K562 (cell line): ENCODE measurements around the gene RND1. TPM values are rescaled to one million over a fixed set of nuclear protein-coding genes. Genes with fewer than 3 reads are reported as not detected.

Source experiments
- BRCA1 ChIP-seq, 2 experiments: fragments of 450-650 bp in 1 of 2; sonication (generic) in 1 of 2; formaldehyde crosslinking in 1 of 2; IDR thresholded peaks; 2 replicates each; pipeline versions ENCODE4 v1.5.0 to v1.6.1; 2017 to 2020; ENCODE audit warnings: mild to moderate bottlenecking in 1 of 2, missing genetic modification reagents in 1 of 2
- CBX1 ChIP-seq: sonication (generic); IDR thresholded peaks from 2 replicates; pipeline ENCODE4 v1.6.1; 2016; ENCODE audit warnings: antibody characterized with exemption, low read depth, mild to moderate bottlenecking
- FOXK2 ChIP-seq, 2 experiments: fragments of 450-650 bp; IDR thresholded peaks in 1 of 2; conservative IDR thresholded peaks in 1 of 2; 2 replicates each; pipeline ENCODE4 v1.6.1; 2016; ENCODE audit warnings: low read depth in 2 of 2, mild to moderate bottlenecking in 1 of 2
- GATAD2B ChIP-seq: fragments of 450-650 bp; IDR thresholded peaks from 2 replicates; pipeline ENCODE4 v1.6.1; 2017; ENCODE audit warnings: mild to moderate bottlenecking, borderline replicate concordance
- HDAC1 ChIP-seq, 2 experiments: fragments of 450-650 bp; IDR thresholded peaks; 2 replicates each; pipeline ENCODE4 v1.6.1; 2016 to 2017; ENCODE audit warnings: inconsistent platforms in 1 of 2, mild to moderate bottlenecking in 1 of 2, moderate library complexity in 1 of 2
- L3MBTL2 ChIP-seq: fragments of 450-650 bp; IDR thresholded peaks from 2 replicates; pipeline ENCODE4 v1.6.1; 2016; ENCODE audit warnings: mild to moderate bottlenecking, moderate library complexity
- MXI1 ChIP-seq: IDR thresholded peaks from 2 replicates; pipeline ENCODE4 v1.6.1; 2011; ENCODE audit warnings: low read depth, mild to moderate bottlenecking, improper control_type of control experiment, low read length
- PTBP1 ChIP-seq: fragments of 200-400 bp; formaldehyde crosslinking; IDR thresholded peaks from 2 replicates; pipeline ENCODE4 v1.6.1; 2017; ENCODE audit warnings: low read depth, low read length
- RAD21 ChIP-seq, 2 experiments: fragments of 250-450 bp in 1 of 2; fragments of 450-650 bp in 1 of 2; sonication (Bioruptor Pico) in 1 of 2; formaldehyde crosslinking in 1 of 2; IDR thresholded peaks in 1 of 2; conservative IDR thresholded peaks in 1 of 2; 2 replicates each; pipeline versions ENCODE4 v1.4.0 to v1.8.0; 2020 to 2022; ENCODE audit warnings: mild to moderate bottlenecking in 2 of 2, moderate library complexity in 1 of 2
- SIN3B ChIP-seq: fragments of 450-650 bp; IDR thresholded peaks from 2 replicates; pipeline ENCODE4 v1.6.1; 2017; ENCODE audit warnings: low read depth, mild to moderate bottlenecking, moderate library complexity
- ZNF282 ChIP-seq: sonication (generic); formaldehyde crosslinking; IDR thresholded peaks from 2 replicates; pipeline ENCODE4 v1.8.1; 2023; ENCODE audit warnings: missing genetic modification reagents
- polyA plus RNA-seq, 8 experiments: library from polyadenylated mRNA; depleted of rRNA in 4 of 8; stranded (reverse) in 5 of 8; unstranded in 3 of 8; fragments of >200 nt; fragmentation: Nextera tagmentation in 2 of 8; fragmentation: Illumina TruSeq in 1 of 8; extraction: Ambion mirVana in 2 of 8; extraction: Trizol in 1 of 8; gene quantifications; 2 replicates each; pipeline versions ENCODE4 v1.2.1 to v1.2.3, GENCODE V29; 2011 to 2014; ENCODE audit warnings: inconsistent platforms in 1 of 8, missing spikeins in 1 of 8
- total RNA-seq, 7 experiments: library from RNA; depleted of rRNA in 6 of 7; stranded (reverse); fragments of >200 nt in 6 of 7; fragmentation: Illumina TruSeq in 2 of 7; extraction: Trizol in 2 of 7; gene quantifications; 2 replicates each; pipeline versions ENCODE4 v1.2.1 to v1.2.3, GENCODE V29; 2011 to 2021; ENCODE audit warnings: low replicate concordance in 1 of 7
- TF ChIP-seq, protein P1 (sequence below): sonication (generic); formaldehyde crosslinking; IDR thresholded peaks from 2 replicates; pipeline ENCODE4 v1.8.1; 2023; ENCODE audit warnings: mild to moderate bottlenecking, missing genetic modification reagents, moderate library complexity
- TF ChIP-seq, protein P2 (sequence below): sonication (generic); formaldehyde crosslinking; IDR thresholded peaks from 2 replicates; pipeline ENCODE4 v1.8.1; 2023; ENCODE audit warnings: mild to moderate bottlenecking, missing genetic modification reagents
- TF ChIP-seq, protein P3 (sequence below), 2 experiments: fragments of 450-650 bp; formaldehyde crosslinking in 1 of 2; IDR thresholded peaks; 2 replicates each; pipeline versions ENCODE4 v1.4.0 to v1.6.1; 2014 to 2020; ENCODE audit warnings: mild to moderate bottlenecking in 2 of 2, borderline replicate concordance in 1 of 2, low read depth in 1 of 2

Gene RND1
- total and polyA plus RNA-seq, 9 of the 15 experiments (the other 6 are each of a cell fraction or from before 2014, with no cell fraction given) = 0.18 to 0.78 (median 0.58) TPM; not detected in 2

DNA sequence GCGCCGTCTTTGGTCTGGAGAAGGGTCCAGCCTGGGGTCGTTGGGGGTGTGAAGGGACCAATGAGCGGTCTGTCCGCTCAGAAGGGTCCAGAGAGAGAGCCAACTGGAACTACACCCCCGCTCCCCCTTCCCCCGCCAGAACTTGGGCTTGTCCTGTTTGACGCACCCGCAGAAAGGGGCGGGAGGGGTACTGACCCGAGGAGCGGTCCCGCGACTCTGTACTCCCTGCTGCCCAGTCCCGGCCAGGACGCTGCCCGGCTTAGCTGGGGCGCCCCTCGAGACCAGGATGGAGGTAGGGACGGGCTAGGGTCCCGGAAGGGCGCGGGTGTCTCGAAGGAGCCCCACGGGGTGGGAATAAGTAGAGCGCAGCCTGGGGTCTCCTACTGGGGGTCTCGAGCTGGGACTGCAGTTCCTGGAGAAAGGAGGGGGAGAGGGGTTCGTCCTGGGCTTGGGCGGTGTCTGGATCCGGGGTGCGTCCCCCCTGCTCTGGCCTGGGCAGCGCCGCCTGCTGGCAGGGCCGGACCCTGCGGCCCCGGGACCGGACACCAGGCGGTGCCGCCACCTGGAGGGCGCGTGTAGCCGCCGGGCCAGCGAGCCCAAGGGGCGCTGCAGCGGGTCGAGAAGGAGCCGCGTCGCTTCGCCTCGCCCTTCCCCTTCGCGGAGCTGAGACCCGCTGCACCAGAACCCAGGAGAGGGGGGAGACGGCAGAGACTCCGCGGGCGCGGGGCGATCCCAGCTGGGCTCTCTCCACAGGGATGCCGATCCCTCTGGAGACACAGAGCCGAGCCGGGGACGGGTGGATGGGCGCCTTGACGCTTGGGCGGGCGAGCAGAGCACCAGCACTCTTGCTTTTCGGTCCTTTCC, 51.2 kb downstream of the RND1 start (continued):
- TF ChIP-seq, protein P1, sequence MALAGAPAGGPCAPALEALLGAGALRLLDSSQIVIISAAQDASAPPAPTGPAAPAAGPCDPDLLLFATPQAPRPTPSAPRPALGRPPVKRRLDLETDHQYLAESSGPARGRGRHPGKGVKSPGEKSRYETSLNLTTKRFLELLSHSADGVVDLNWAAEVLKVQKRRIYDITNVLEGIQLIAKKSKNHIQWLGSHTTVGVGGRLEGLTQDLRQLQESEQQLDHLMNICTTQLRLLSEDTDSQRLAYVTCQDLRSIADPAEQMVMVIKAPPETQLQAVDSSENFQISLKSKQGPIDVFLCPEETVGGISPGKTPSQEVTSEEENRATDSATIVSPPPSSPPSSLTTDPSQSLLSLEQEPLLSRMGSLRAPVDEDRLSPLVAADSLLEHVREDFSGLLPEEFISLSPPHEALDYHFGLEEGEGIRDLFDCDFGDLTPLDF (CRISPR knock-in tag) = 0 out of 2 replicates have a peak, but pooled peaks have one; percentile 53
- TF ChIP-seq GATAD2B (peak; percentile 92), RAD21 (CRISPR knock-in tag; conservative IDR thresholded peaks at IDR 0.05 in 1 of 2, IDR thresholded peaks at IDR 0.05 in 1 of 2) (peak; percentile 50 to 68), ZNF282 (CRISPR knock-in tag) (peak; percentile 92), HDAC1 (IDR thresholded peaks at IDR 0.05) (peak in 1 of 2 experiments; percentile 7; a peak in 1 of 4 replicates), L3MBTL2 (peak; percentile 53), SIN3B (peak; percentile 64), CBX1 (no peak), FOXK2 (conservative IDR thresholded peaks at IDR 0.05 in 1 of 2, IDR thresholded peaks at IDR 0.05 in 1 of 2; ENCODE audit: low read depth in 2 of 2) (peak; percentile 25 to 26; a peak in 2 of 4 replicates), PTBP1 (no peak), MXI1 (no peak), BRCA1 (IDR thresholded peaks at IDR 0.05) (no peak), BRCA1 (CRISPR knock-in tag; IDR thresholded peaks at IDR 0.05) (no peak)
- TF ChIP-seq, protein P2, sequence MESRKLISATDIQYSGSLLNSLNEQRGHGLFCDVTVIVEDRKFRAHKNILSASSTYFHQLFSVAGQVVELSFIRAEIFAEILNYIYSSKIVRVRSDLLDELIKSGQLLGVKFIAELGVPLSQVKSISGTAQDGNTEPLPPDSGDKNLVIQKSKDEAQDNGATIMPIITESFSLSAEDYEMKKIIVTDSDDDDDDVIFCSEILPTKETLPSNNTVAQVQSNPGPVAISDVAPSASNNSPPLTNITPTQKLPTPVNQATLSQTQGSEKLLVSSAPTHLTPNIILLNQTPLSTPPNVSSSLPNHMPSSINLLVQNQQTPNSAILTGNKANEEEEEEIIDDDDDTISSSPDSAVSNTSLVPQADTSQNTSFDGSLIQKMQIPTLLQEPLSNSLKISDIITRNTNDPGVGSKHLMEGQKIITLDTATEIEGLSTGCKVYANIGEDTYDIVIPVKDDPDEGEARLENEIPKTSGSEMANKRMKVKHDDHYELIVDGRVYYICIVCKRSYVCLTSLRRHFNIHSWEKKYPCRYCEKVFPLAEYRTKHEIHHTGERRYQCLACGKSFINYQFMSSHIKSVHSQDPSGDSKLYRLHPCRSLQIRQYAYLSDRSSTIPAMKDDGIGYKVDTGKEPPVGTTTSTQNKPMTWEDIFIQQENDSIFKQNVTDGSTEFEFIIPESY (CRISPR knock-in tag) = peak; percentile 31
- TF ChIP-seq, protein P3, sequence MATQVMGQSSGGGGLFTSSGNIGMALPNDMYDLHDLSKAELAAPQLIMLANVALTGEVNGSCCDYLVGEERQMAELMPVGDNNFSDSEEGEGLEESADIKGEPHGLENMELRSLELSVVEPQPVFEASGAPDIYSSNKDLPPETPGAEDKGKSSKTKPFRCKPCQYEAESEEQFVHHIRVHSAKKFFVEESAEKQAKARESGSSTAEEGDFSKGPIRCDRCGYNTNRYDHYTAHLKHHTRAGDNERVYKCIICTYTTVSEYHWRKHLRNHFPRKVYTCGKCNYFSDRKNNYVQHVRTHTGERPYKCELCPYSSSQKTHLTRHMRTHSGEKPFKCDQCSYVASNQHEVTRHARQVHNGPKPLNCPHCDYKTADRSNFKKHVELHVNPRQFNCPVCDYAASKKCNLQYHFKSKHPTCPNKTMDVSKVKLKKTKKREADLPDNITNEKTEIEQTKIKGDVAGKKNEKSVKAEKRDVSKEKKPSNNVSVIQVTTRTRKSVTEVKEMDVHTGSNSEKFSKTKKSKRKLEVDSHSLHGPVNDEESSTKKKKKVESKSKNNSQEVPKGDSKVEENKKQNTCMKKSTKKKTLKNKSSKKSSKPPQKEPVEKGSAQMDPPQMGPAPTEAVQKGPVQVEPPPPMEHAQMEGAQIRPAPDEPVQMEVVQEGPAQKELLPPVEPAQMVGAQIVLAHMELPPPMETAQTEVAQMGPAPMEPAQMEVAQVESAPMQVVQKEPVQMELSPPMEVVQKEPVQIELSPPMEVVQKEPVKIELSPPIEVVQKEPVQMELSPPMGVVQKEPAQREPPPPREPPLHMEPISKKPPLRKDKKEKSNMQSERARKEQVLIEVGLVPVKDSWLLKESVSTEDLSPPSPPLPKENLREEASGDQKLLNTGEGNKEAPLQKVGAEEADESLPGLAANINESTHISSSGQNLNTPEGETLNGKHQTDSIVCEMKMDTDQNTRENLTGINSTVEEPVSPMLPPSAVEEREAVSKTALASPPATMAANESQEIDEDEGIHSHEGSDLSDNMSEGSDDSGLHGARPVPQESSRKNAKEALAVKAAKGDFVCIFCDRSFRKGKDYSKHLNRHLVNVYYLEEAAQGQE (IDR thresholded peaks at IDR 0.05; ENCODE audit: borderline replicate concordance) = peak; percentile 45; the same call in 1 of the 2 replicates
- TF ChIP-seq, protein P3 (CRISPR knock-in tag; IDR thresholded peaks at IDR 0.05; ENCODE audit: low read depth) = no peak
